GM19324 (cell line): Measurements from ENCODE around the gene CD7.
"Not testable (repeated sequence)": the region's sequence is repeated elsewhere in the genome, so short reads cannot be mapped to it uniquely, and the experiment has no call there.

ENCODE experiments used
- ATAC-seq: cut with Tn5 transposase; IDR thresholded peaks from one replicate; pipeline ENCODE4 v1.9.1; 2021; ENCODE audit warnings: mild to moderate bottlenecking, moderate library complexity; ENCODE audit not compliant: unreplicated experiment, low FRiP score

Gene CD7

GRCh38 chr17:82347994-82348393 is 30.6 kb upstream of the CD7 start:
- not testable (repeated sequence) for ATAC-seq

DNA sequence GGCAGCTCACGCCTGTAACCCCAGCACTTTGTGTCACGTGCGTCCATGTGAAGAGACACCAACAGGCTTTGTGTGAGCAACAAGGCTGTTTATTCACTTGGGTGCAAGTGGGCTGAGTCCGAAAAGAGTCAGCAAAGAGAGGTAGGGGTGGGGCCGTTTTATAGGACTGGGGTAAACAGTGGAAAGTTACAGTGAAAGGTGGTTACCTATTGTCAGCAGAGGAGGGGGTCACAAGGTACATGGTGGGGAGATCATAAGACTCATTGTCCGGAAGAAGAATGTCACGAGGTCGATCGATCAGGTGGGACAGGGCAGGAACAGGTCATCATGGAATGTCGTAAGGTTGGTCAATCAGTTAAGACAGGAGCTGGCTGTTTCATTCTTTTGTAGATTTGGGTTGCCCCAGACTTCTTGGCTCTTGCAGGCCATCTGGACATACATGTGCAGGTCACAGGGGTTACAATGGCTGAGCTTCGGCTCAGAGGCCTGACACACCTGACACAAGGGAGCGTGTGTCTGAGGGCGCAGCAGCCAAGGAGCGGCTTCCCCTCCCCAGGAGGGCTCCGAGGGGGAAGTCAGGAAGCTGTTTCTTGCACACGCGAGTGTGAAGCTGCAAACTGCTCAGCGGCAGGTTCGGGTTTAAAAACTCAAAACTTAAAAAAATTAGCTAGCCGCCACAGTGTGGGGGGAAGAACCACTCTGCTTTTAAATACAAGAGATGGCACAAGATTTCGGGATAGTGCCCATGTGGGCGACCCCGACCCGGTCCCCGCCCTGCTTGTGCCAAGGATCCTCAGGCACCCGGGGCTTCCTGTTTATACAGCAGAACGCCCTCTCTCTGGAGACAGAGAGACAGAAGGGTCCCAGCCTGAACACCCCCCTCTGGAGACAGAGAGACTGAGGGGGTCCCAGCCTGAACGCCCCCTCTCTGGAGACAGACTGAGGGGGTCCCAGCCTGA is 29.2 kb upstream of the CD7 start:
- ATAC-seq: no peak

DNA sequence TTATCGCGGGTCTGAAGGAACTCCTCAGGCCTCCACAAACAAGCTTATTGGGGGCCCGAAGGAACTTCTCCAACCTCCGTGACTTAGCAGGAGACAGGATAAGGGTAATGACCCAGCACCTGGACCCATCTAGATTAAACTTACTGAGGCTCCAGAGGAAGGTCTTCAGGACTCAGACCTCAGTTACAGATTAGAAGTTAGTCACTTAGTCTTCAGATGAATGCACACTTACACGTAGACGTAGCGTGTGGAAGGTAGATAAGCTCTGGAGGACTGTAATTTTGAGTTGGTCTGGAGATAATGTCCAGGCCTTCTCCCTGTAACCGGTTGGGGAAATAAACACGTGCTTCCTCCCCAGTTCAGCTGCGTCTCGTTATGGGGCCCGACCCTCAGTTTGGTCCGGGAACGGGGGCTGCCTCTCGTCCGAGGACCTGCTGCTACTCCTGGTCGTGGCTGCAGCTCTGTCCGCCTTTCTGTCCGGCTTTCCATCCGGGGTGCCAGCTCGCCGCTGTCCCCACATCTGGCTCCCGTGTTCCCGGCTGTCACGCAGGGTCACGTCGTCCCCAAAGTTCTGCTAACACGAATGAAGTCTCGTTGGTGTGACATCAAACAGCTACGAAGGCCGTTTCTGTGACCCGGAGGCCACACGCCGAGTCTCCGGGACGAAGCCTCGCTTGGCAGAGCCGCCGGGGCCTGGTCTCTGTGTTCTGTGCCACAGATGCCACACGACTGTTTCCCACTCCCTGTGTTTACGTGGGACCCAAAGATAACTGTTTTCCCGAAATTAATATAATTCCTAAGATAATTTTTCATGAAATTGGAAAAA is 28.0 kb upstream of the CD7 start:
- no peak for ATAC-seq

DNA sequence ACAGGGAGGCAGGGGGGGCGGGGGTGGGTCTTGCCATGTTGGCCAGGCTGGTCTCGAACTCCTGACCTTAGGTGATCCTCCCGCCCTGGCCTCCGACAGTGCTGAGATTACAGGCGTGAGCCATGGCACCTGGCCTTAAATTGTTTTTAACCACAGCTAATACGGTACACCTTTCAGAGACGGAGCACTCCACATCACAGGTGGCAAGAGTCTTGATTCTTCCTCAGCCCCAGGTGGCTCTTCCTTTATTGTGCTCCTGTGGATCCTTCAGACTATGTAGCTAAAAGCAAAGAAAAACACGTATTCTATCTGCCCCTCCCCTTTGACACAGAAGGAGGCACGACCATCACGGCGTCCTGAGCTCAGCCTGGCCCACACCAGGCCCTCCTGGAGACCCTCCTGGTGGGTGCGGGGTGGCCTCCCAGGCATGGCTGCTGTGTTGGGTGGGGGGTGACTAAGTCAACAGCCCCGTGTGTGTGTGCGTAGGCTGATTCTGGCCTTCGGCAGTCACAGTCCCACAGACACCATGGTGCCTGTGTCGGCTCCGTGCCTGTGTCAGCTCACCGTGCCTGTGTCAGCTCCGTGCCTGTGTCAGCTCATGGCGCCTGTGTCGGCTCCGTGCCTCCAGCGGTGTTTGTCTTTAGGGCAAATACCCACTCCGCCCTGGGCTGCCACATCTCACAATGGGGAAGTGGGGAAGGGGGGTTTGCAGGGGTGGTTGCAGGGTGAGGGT is 26.9 kb upstream of the CD7 start:
- ATAC-seq: no peak

- ATAC-seq: no peak
These were observed 26.2 kb upstream of the CD7 start for GRCh38 chr17:82343560-82343959.

DNA sequence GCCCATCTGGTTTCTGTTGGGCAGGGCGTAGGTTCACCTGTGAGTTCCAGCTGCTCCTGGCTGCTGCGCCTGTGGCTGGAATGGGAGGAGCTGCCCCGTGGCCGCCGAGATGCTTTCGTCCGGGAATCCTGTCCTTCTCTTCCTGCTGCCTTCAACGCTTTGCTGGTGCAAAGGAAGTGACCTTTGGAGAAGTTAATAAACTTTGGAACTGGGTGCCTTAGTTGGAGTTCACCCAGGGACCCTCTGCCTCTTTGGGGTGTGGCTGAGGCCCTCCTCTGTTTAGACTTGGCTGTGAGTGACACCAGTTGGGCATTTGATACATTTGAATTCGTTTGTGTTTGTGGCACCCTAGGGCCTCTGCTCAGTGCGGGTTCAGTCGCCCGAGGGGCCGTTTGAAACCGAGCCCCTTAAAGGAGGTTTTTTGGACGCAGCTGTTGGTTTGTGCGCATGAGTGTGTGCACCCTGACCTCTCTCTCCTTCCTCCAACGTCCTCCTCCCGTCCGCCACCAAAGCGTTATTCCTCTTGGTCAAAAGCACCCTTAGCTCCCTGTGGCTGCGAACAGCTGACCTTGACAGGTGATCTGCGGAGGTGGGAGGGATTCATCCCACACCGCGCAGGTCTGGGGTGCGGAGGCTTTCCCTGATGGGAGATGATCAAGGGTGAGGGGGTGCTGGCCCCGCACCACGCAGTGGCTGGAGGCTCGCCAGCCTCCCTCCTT is 25.1 kb upstream of the CD7 start:
- ATAC-seq: no peak

- no peak for ATAC-seq
These were observed 22.5 kb upstream of the CD7 start for GRCh38 chr17:82339634-82340580.

DNA sequence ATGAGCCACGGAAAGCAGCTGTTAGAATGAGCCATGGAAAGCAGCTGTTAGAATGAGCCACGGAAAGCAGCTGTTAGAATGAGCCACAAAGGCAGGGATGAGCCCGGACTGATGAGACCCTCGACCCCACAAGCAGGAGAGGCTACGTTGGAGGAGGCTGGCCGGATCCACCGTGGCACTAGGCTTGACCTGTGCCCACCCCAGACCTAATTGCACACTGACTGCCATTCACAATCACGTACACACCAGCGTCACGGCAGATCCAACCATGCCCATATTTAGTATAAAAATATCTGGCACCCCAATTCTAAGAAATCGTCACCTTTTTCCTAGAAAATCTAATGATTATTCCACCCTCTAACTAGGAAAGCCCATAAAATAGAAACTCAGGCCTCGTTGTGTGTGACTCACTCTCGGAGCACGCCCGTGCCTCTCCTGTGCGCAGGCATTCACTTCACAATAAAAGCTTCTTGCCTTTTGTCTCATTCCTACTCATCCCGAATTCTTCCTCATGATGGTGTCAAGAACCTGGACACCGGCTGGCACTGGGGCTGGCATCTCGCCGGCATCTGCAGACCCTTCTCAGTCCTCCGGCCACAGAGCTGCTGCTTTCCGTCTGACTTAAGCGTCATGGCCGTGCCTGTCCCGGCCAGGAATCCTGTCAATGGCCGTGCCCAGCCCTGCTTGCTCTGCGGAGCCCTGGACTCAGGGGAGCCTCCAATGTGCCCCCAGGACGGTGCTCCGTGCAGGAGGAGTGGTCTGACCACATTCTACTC is 21.6 kb upstream of the CD7 start:
- no peak for ATAC-seq

DNA sequence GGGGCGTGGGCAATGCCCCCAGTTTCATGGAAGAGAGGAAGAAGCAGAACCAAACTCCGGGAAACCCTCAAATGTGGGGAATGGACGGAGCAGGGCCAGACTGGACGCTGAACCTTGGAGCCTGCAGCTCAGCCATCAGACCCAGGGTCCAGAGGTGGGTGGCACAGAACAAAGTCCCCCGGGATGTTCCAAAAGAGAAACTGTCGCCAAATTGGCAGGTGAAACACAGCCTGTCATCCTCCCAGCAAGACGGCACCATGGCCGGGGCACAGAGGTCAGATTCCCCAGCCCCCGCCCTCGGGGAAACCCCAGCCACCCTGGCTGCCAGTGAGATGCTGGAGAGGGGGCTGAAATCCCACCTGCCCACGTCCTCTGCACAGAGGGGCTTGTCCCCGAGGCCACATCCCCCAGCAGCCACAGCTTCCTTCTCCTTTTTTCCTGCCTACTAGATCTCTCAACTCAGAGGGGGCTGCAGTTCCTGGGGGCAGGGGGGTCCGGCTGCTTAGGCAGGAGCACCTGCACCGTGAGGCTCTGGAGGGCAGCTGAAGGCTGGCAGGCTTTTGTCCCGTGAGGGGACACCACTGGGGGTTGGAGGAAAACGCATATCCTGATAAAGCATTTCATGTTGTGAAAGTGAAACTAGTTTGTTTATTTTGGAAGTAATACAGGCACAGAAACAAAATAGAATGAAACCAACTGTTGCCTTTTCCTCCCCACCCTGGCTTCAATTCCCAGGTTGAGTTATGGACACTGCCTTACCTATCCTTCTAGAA is 17.4 kb upstream of the CD7 start:
- no peak for ATAC-seq

GRCh38 chr17:82334204-82334621 is 16.8 kb upstream of the CD7 start:
- ATAC-seq: no peak

- ATAC-seq: no peak
These were observed 16.1 kb upstream of the CD7 start, which contains the start of gene SECTM1 for GRCh38 chr17:82333279-82334171. SECTM1 (minus strand) TSS chr17:82333766; CDS start chr17:82327240, 6,526 bp downstream.

DNA sequence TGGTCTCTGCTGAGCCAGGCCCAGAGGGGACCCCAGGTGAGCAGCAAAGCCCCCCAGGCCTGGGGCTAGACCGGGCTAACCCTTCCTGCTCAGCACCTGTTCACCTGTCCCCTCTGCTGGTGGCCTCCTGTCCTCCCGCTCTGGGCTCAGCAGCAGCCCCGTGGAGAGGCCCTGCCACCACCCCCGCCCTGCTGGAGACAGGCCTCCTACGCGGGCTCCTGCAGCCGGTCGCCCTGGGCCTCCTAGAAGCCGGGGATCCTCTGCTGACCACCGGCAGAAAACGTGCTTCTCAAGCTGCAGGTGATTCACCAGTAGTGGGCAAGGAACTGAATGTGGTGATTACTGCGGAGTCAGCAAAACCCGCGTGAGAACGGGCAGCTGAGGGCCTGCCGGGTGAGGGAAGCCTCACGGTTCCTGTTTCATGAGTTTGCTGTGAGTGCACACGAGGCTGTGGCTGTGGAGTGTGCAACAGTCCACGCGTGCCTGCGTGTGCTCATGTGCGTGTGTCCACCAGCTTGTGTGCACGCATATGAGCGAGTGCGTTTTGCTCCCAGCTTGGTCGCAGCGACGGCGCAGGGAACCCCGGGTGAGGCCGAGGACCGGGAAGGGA is 15.4 kb upstream of the CD7 start:
- ATAC-seq: no peak

DNA sequence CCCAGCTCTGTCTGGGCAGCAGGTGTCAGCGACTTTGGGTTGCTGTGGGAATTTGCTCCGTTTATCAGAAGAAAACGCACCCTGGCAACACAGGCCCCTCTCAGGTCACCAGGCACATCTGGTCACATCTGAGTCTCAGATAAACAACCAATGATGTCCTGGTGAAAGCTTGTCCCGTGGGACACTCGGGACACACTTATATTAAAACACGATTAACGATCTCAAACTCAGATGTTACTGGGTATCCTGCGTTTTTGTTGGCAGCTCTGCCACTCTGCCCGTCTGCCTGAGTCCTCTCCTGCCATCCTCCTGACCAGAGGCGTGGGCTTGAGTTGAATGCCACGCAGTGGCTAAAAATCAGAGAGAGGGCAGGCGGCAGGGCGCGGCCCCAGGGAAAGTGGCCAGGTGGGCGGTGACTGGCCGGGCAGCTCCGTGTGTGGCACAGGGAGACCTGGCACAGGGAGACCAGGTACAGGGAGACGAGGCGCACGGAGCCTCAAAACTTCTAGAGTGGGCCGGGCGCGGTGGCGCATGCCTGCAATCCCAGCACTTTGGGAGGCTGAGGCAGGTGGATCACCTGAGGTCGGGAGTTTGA is 14.0 kb upstream of the CD7 start:
- no peak for ATAC-seq

DNA sequence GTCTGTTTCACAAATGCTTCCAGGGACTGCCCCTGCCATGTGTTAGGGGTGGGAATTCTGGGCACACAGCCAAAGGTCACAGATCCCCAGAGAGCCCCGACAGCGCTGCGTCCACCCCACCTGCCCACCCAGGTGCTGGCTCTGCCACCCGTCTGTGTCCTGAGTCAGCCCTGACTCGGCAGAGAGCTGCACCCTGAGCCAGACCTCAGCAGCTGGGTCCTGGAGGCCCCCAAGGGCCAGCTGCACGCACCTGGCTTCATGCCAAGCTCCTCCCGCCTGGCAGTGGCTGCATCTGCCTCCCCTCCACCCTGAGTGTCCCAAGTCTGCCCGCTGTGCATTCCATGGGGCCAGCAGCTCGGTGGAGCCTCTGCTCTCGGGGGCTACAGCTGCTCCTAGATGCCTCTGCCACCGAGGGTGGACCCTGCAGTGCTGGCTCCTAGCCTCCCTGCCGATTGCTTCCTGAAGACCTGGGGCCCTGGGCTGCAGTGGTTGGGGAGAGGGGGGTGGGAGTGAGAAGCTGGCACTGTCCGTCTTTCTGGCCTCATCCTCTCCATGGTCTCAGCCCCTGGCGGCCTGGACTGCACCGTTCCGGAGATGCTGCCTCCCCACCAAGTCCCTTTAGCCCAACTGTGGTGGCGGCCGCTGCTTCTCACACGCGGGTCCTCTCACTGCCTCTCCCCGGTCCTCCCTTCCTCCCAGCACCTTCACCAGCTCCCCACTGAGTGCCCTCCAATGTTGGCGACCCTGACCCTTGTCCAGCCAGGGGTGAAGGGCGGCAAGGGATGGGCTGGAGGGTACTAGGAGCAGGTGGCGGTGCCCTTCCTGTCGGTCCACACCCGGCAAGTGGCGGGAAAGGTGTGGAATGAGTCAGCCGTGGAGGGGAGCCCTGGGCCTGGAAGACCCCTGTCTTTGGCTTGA is 13.2 kb upstream of the CD7 start:
- no peak for ATAC-seq
